ENCODE measurements around the gene LRMDA. TPM values are rescaled to one million over a fixed set of nuclear protein-coding genes. Genes with fewer than 3 reads are reported as not detected.

The LRMDA gene
- total RNA-seq, 4 donors from 2014 or later, result 0.88 to 14.1 (median 5.1) TPM; not detected in 1

- intact Hi-C loops (cut with DNase I), result no loop called here
- H3K27me3 ChIP-seq, result no peaks in the 10 kb centered on the region
These were observed 717.8 kb downstream of the LRMDA start for GRCh38 chr10:76149182-76149581.

GRCh38 chr10:76149602-76150138 lies 718.2 kb downstream of the LRMDA start:
- H3K4me3 ChIP-seq, result no peak overlapping the region
- no peaks in the 10 kb centered on the region for H3K27me3 ChIP-seq
- WGBS, 2 donors, result 74 to 93% methylated on average over 2 of the region's 2 CpGs
- DNase-seq, result no peak
- H3K9me3 ChIP-seq, result no peaks in the 10 kb centered on the region
- intact Hi-C loops (cut with DNase I), result no loop called here
- no peaks in the 10 kb centered on the region for H3K36me3 ChIP-seq
- peaks cover 0 to 12% (median 5%) of the 10 kb centered on the region in 3 donors for H3K4me1 ChIP-seq
- TF ChIP-seq CTCF (IDR thresholded peaks at IDR 0.05) (no peak), POLR2A (IDR thresholded peaks at IDR 0.05) (no peak)
- H3K27ac ChIP-seq, result peak overlapping the region in 2 of 4 donors; percentile 43 to 67

More at GRCh38 chr10:76149182-76149581, 717.8 kb downstream of the LRMDA start:
- Histone ChIP-seq H3K9me3 (no peaks in the 10 kb centered on the region), H3K27ac (no peak overlapping the region), H3K4me3 (no peak overlapping the region), H3K36me3 (no peaks in the 10 kb centered on the region), H3K4me1 (peaks cover 0 to 12% (median 5%) of the 10 kb centered on the region in 3 donors)
- no peak for DNase-seq
- 71 to 88% methylated on average over 1 of the region's 1 CpG for WGBS, 2 donors
- TF ChIP-seq POLR2A (IDR thresholded peaks at IDR 0.05) (no peak), CTCF (IDR thresholded peaks at IDR 0.05) (no peak)

- 38 to 45% methylated on average over 17 of the region's 17 CpGs for WGBS, 2 donors
- no peak for DNase-seq
- H3K36me3 ChIP-seq, result no peaks in the 10 kb centered on the region
- no peaks in the 10 kb centered on the region for H3K9me3 ChIP-seq
- peaks cover 0 to 12% (median 5%) of the 10 kb centered on the region in 3 donors for H3K4me1 ChIP-seq
- no peaks in the 10 kb centered on the region for H3K27me3 ChIP-seq
- H3K27ac ChIP-seq, result peak overlapping the region in 2 of 4 donors; percentile 43 to 67
- H3K4me3 ChIP-seq, result no peak overlapping the region
- TF ChIP-seq CTCF (IDR thresholded peaks at IDR 0.05) (no peak), POLR2A (IDR thresholded peaks at IDR 0.05) (no peak)
- intact Hi-C loops (cut with DNase I), result no loop called here
These were observed 718.9 kb downstream of the LRMDA start for GRCh38 chr10:76150139-76150875.

DNA sequence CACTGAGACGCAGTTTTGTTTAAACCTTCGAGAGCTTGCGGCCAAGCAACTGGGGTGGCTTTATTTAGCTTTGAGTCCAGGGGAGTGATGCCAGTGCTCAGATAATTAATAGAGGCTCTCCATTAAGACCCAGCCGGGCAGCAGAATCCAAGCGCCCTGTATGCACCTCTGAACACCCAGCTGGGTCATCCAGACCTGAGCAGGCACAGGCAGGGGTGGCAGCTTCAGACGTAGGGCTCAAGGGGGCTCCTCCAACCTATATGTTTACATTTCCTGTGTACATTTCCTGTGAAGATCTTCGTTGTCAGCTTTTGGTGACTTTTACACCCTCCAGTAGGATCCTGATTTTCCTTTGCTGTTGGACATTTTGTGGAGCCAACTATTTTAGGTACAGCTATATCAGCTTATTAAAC lies 719.5 kb downstream of the LRMDA start:
- peak overlapping the region in 2 of 4 donors; percentile 43 to 67 for H3K27ac ChIP-seq
- no peak for TF ChIP-seq CTCF (IDR thresholded peaks at IDR 0.05)
- TF ChIP-seq POLR2A (IDR thresholded peaks at IDR 0.05), result no peak
- no peak for DNase-seq
- H3K36me3 ChIP-seq, result no peaks in the 10 kb centered on the region
- peaks cover 0 to 12% (median 5%) of the 10 kb centered on the region in 3 donors for H3K4me1 ChIP-seq
- no peaks in the 10 kb centered on the region for H3K9me3 ChIP-seq
- no peaks in the 10 kb centered on the region for H3K27me3 ChIP-seq
- WGBS, 2 donors, result 55 to 67% methylated on average over 7 of the region's 7 CpGs
- no peak overlapping the region for H3K4me3 ChIP-seq
- intact Hi-C loops (cut with DNase I), result no loop called here

GRCh38 chr10:76152186-76152585 lies 720.8 kb downstream of the LRMDA start:
- intact Hi-C loops (cut with DNase I), result no loop called here
- Histone ChIP-seq H3K27ac (no peak overlapping the region), H3K27me3 (no peaks in the 10 kb centered on the region), H3K36me3 (no peaks in the 10 kb centered on the region), H3K9me3 (no peaks in the 10 kb centered on the region), H3K4me3 (no peak overlapping the region), H3K4me1 (peaks cover 0 to 12% (median 5%) of the 10 kb centered on the region in 3 donors)
- TF ChIP-seq CTCF (IDR thresholded peaks at IDR 0.05) (no peak), POLR2A (IDR thresholded peaks at IDR 0.05) (no peak)
- WGBS, 2 donors, result 63 to 73% methylated on average over 1 of the region's 1 CpG
- no peak for DNase-seq
